Measurements from ENCODE around the gene PLA2G15.

DNA sequence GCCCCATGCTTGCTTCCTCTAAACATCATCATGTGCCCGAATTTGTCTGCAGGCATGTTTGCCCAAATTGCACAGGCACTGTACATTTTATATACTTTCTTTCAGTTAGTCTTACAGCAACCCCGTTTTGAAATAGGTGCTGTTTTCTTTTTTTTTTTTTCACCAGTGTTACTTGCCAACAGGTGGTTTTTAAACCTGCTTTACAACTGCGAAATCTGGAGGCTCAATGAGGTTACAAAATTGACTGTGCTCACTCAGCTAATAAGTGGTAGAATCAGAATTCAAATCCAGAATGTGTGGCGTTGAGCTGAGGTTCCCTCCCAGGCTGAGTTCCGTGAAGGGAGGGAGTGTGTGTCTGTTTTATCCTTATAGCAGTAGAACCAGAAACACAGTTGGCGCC, 5.8 kb downstream of the PLA2G15 start:
- TF ChIP-seq, protein P1, sequence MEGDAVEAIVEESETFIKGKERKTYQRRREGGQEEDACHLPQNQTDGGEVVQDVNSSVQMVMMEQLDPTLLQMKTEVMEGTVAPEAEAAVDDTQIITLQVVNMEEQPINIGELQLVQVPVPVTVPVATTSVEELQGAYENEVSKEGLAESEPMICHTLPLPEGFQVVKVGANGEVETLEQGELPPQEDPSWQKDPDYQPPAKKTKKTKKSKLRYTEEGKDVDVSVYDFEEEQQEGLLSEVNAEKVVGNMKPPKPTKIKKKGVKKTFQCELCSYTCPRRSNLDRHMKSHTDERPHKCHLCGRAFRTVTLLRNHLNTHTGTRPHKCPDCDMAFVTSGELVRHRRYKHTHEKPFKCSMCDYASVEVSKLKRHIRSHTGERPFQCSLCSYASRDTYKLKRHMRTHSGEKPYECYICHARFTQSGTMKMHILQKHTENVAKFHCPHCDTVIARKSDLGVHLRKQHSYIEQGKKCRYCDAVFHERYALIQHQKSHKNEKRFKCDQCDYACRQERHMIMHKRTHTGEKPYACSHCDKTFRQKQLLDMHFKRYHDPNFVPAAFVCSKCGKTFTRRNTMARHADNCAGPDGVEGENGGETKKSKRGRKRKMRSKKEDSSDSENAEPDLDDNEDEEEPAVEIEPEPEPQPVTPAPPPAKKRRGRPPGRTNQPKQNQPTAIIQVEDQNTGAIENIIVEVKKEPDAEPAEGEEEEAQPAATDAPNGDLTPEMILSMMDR (IDR thresholded peaks at IDR 0.05), result no peak
- no peak for TF ChIP-seq POLR2A (IDR thresholded peaks at IDR 0.05)
